Subcutaneous abdominal adipose tissue (tissue), 5 donors: Measurements from ENCODE around the gene SFXN4.

Source experiments
- H3K27ac ChIP-seq: one replicate; pipeline ENCODE4 v1.7.0; 2013; ENCODE audit warnings: low read depth, mild to moderate bottlenecking, inconsistent platforms, low read length, moderate library complexity
- H3K27me3 ChIP-seq, 5 donors: one replicate each; pipeline ENCODE4 v1.7.0; 2013; ENCODE audit warnings: low read length in 5 of 5, inconsistent platforms in 1 of 5; ENCODE audit not compliant: control insufficient read depth in 5 of 5, insufficient read depth in 4 of 5
- H3K36me3 ChIP-seq, 5 donors: one replicate each; pipeline ENCODE4 v1.7.0; 2013; ENCODE audit warnings: low read length in 5 of 5; ENCODE audit not compliant: control insufficient read depth in 5 of 5, insufficient read depth in 5 of 5
- H3K4me1 ChIP-seq, 5 donors: one replicate each; pipeline ENCODE4 v1.7.0; 2013; ENCODE audit warnings: low read length in 5 of 5, mild to moderate bottlenecking in 3 of 5, moderate library complexity in 1 of 5; ENCODE audit not compliant: control insufficient read depth in 5 of 5, insufficient read depth in 5 of 5
- H3K4me3 ChIP-seq, 5 donors: one replicate each; pipeline ENCODE4 v1.7.0; 2013; ENCODE audit warnings: low read length in 5 of 5, low read depth in 1 of 5
- H3K9ac ChIP-seq, 5 donors: one replicate each; pipeline ENCODE4 v1.7.0; 2013; ENCODE audit warnings: low read length in 5 of 5, mild to moderate bottlenecking in 4 of 5, moderate library complexity in 3 of 5
- H3K9me3 ChIP-seq, 5 donors: one replicate each; pipeline ENCODE4 v1.7.0; 2013; ENCODE audit warnings: low read length in 5 of 5; ENCODE audit not compliant: control insufficient read depth in 5 of 5
- donor health status: healthy.
- donor health status: healthy.
- donor health status: healthy.
- donor health status: healthy.
- donor health status: healthy.

SFXN4 gene

GRCh38 chr10:119132521-119133345 lies 32.8 kb downstream of the SFXN4 start:
- Histone ChIP-seq H3K36me3 (peaks cover 14 to 40% (median 31%) of the 10 kb centered on the region in 5 donors), H3K4me1 (peaks cover 3 to 42% (median 38%) of the 10 kb centered on the region in 5 donors), H3K27ac (peak overlapping the region; percentile 47), H3K9me3 (no peaks in the 10 kb centered on the region), H3K9ac (no peak overlapping the region), H3K4me3 (no peak overlapping the region), H3K27me3 (no peaks in the 10 kb centered on the region)

GRCh38 chr10:119131512-119132240 lies 33.8 kb downstream of the SFXN4 start:
- Histone ChIP-seq H3K36me3 (peaks cover 14 to 40% (median 31%) of the 10 kb centered on the region in 5 donors), H3K27me3 (no peaks in the 10 kb centered on the region), H3K4me3 (peak overlapping the region; percentile 8 to 62 (median 50)), H3K27ac (peak overlapping the region; percentile 52), H3K9me3 (no peaks in the 10 kb centered on the region), H3K9ac (peak overlapping the region in 3 of 5 donors; percentile 16 to 53 (median 47)), H3K4me1 (peaks cover 3 to 42% (median 38%) of the 10 kb centered on the region in 5 donors)

- Histone ChIP-seq H3K9me3 (no peaks in the 10 kb centered on the region), H3K36me3 (peaks cover 19 to 48% (median 37%) of the 10 kb centered on the region in 5 donors), H3K27me3 (no peaks in the 10 kb centered on the region), H3K4me3 (no peak overlapping the region), H3K4me1 (peaks cover 3 to 29% (median 23%) of the 10 kb centered on the region in 5 donors), H3K27ac (no peak overlapping the region), H3K9ac (no peak overlapping the region)
Measured at GRCh38 chr10:119129721-119130120, 35.8 kb downstream of the SFXN4 start.

GRCh38 chr10:119125942-119126341 lies 39.6 kb downstream of the SFXN4 start:
- H3K9me3 ChIP-seq: no peaks in the 10 kb centered on the region
- no peak overlapping the region for H3K4me3 ChIP-seq
- H3K27ac ChIP-seq: no peak overlapping the region
- H3K27me3 ChIP-seq: no peaks in the 10 kb centered on the region
- H3K36me3 ChIP-seq: peaks cover 23 to 61% (median 44%) of the 10 kb centered on the region in 5 donors
- no peak overlapping the region for H3K9ac ChIP-seq
- no peaks in the 10 kb centered on the region for H3K4me1 ChIP-seq

GRCh38 chr10:119120875-119121274 lies 44.6 kb downstream of the SFXN4 start:
- H3K27ac ChIP-seq: no peak overlapping the region
- no peaks in the 10 kb centered on the region for H3K9me3 ChIP-seq
- peaks cover 0 to 18% (median 5%) of the 10 kb centered on the region in 5 donors for H3K4me1 ChIP-seq
- no peak overlapping the region for H3K4me3 ChIP-seq
- H3K27me3 ChIP-seq: no peaks in the 10 kb centered on the region
- H3K9ac ChIP-seq: no peak overlapping the region
- H3K36me3 ChIP-seq: peaks cover 17 to 67% (median 37%) of the 10 kb centered on the region in 5 donors

GRCh38 chr10:119120413-119120867 lies 45.1 kb downstream of the SFXN4 start:
- Histone ChIP-seq H3K4me3 (no peak overlapping the region), H3K9me3 (no peaks in the 10 kb centered on the region), H3K4me1 (peaks cover 0 to 19% (median 6%) of the 10 kb centered on the region in 5 donors), H3K27me3 (no peaks in the 10 kb centered on the region), H3K27ac (no peak overlapping the region), H3K36me3 (peaks cover 15 to 65% (median 35%) of the 10 kb centered on the region in 5 donors), H3K9ac (no peak overlapping the region)

GRCh38 chr10:119119400-119119799 lies 46.1 kb downstream of the SFXN4 start:
- Histone ChIP-seq H3K36me3 (peaks cover 15 to 65% (median 34%) of the 10 kb centered on the region in 5 donors), H3K4me3 (no peak overlapping the region), H3K9ac (no peak overlapping the region), H3K27me3 (no peaks in the 10 kb centered on the region), H3K4me1 (peaks cover 0 to 20% (median 8%) of the 10 kb centered on the region in 5 donors), H3K27ac (no peak overlapping the region), H3K9me3 (no peaks in the 10 kb centered on the region)

- Histone ChIP-seq H3K9ac (no peak overlapping the region), H3K27ac (no peak overlapping the region), H3K27me3 (no peaks in the 10 kb centered on the region), H3K36me3 (peaks cover 15 to 65% (median 34%) of the 10 kb centered on the region in 5 donors), H3K4me1 (peaks cover 4 to 30% (median 18%) of the 10 kb centered on the region in 5 donors), H3K4me3 (no peak overlapping the region), H3K9me3 (no peaks in the 10 kb centered on the region)
Measured at GRCh38 chr10:119118231-119118630, 47.3 kb downstream of the SFXN4 start.

- H3K9me3 ChIP-seq: no peaks in the 10 kb centered on the region
- peaks cover 4 to 32% (median 18%) of the 10 kb centered on the region in 5 donors for H3K4me1 ChIP-seq
- peak overlapping the region; percentile 24 for H3K27ac ChIP-seq
- H3K27me3 ChIP-seq: no peaks in the 10 kb centered on the region
- H3K9ac ChIP-seq: no peak overlapping the region
- no peak overlapping the region for H3K4me3 ChIP-seq
- H3K36me3 ChIP-seq: peaks cover 16 to 61% (median 31%) of the 10 kb centered on the region in 5 donors
Measured at GRCh38 chr10:119116326-119116951, 49.1 kb downstream of the SFXN4 start.
